GM23338 (cell line): Measurements from ENCODE around the gene TMEM120B. TPM values are rescaled to one million over a fixed set of nuclear protein-coding genes. Genes with fewer than 3 reads are reported as not detected.

Experiments
- ATAC-seq: fragments of 200-7000 bp; cut with Tn5 transposase; 3 replicates; pipeline ENCODE4 v1.9.1; 2020
- DNase-seq: peaks from one replicate; pipeline ENCODE4 v3.0.0-alpha.2; 2015; ENCODE audit warnings: low spot score
- H2AFZ ChIP-seq: fragments of 200-600 bp; sonication (generic); 2 replicates; pipeline ENCODE4 v1.8.0; 2016; ENCODE audit warnings: antibody characterized with exemption, mild to moderate bottlenecking, moderate library complexity
- H3F3A ChIP-seq: fragments of 200-600 bp; sonication (generic); replicated peaks from 2 replicates; pipeline ENCODE4 v1.8.0; 2017; ENCODE audit warnings: antibody characterized with exemption, mixed run types, low read depth
- H3K27ac ChIP-seq: fragments of 200-600 bp; sonication (generic); 2 replicates; pipeline ENCODE4 v1.6.1; 2016; ENCODE audit warnings: low read depth
- H3K27me3 ChIP-seq: fragments of 200-600 bp; sonication (generic); 2 replicates; pipeline ENCODE4 v1.8.0; 2016; ENCODE audit warnings: mild to moderate bottlenecking, mixed run types, moderate library complexity; ENCODE audit not compliant: insufficient read depth
- H3K36me3 ChIP-seq: fragments of 200-600 bp; sonication (generic); 2 replicates; pipeline ENCODE4 v1.8.0; 2016; ENCODE audit warnings: mild to moderate bottlenecking; ENCODE audit not compliant: insufficient read depth
- H3K4me1 ChIP-seq: fragments of 200-600 bp; sonication (generic); 2 replicates; pipeline ENCODE4 v1.8.0; 2016; ENCODE audit warnings: mild to moderate bottlenecking, moderate library complexity; ENCODE audit not compliant: insufficient read depth
- H3K4me2 ChIP-seq: fragments of 200-600 bp; sonication (generic); 2 replicates; pipeline ENCODE4 v1.7.1; 2017; ENCODE audit warnings: mixed run types
- H3K4me3 ChIP-seq: fragments of 200-600 bp; sonication (generic); 2 replicates; pipeline ENCODE4 v1.6.1; 2016; ENCODE audit warnings: mixed run types
- H3K79me2 ChIP-seq: fragments of 200-600 bp; sonication (generic); replicated peaks from 2 replicates; pipeline ENCODE4 v1.8.0; 2017; ENCODE audit warnings: mild to moderate bottlenecking; ENCODE audit not compliant: insufficient read depth
- H3K9me2 ChIP-seq: fragments of 200-600 bp; sonication (generic); 2 replicates; pipeline ENCODE4 v1.8.0; 2017; ENCODE audit not compliant: insufficient read depth
- H4K20me1 ChIP-seq: fragments of 200-600 bp; sonication (generic); replicated peaks from 2 replicates; pipeline ENCODE4 v1.8.0; 2017; ENCODE audit warnings: mild to moderate bottlenecking; ENCODE audit not compliant: insufficient read depth
- H3K27ac Mint-ChIP-seq: 2 replicates; pipeline ENCODE4 v1.8.0; 2020; ENCODE audit warnings: inconsistent platforms, mild to moderate bottlenecking, moderate library complexity, mixed read lengths
- H3K27me3 Mint-ChIP-seq: 3 replicates; pipeline ENCODE4 v1.8.0; 2022; ENCODE audit warnings: low read depth, mild to moderate bottlenecking, moderate library complexity, mixed read lengths, inconsistent platforms; ENCODE audit not compliant: insufficient read depth, poor library complexity
- H3K36me3 Mint-ChIP-seq: 3 replicates; pipeline ENCODE4 v1.8.0; 2021; ENCODE audit warnings: low read depth, mild to moderate bottlenecking, inconsistent platforms, moderate library complexity, mixed read lengths
- H3K4me1 Mint-ChIP-seq: 3 replicates; pipeline ENCODE4 v1.8.0; 2020; ENCODE audit warnings: mild to moderate bottlenecking, inconsistent platforms, mixed read lengths
- H3K4me3 Mint-ChIP-seq: 3 replicates; pipeline ENCODE4 v1.8.0; 2021; ENCODE audit warnings: moderate library complexity, mild to moderate bottlenecking, inconsistent platforms, mixed read lengths
- H3K9me3 Mint-ChIP-seq: 3 replicates; pipeline ENCODE4 v1.8.0; 2020; ENCODE audit warnings: moderate library complexity, mild to moderate bottlenecking, inconsistent platforms, mixed read lengths
- CREB1 ChIP-seq: fragments of 250-450 bp; sonication (Bioruptor Pico); IDR thresholded peaks from 2 replicates; pipeline ENCODE4 v1.5.0; 2020; ENCODE audit warnings: low read depth, mild to moderate bottlenecking, moderate library complexity
- EZH2 ChIP-seq: fragments of 200-600 bp; sonication (generic); IDR thresholded peaks from one replicate; pipeline ENCODE4 v1.8.0; 2017; ENCODE audit warnings: antibody characterized with exemption, mild to moderate bottlenecking, low read depth; ENCODE audit not compliant: unreplicated experiment
- EZH2phosphoT487 ChIP-seq: fragments of 200-600 bp; sonication (generic); IDR thresholded peaks from one replicate; pipeline ENCODE4 v1.8.1; 2018; ENCODE audit warnings: antibody characterized with exemption; ENCODE audit not compliant: unreplicated experiment
- JUNB ChIP-seq: IDR thresholded peaks from one replicate; pipeline ENCODE4 v1.6.1; 2016; ENCODE audit warnings: antibody characterized with exemption; ENCODE audit not compliant: unreplicated experiment
- POLR2AphosphoS5 ChIP-seq: IDR thresholded peaks from 2 replicates; pipeline ENCODE4 v1.6.1; 2016; ENCODE audit warnings: antibody characterized with exemption, low read depth
- STAT1 ChIP-seq: IDR thresholded peaks from one replicate; pipeline ENCODE4 v1.6.1; 2016; ENCODE audit warnings: antibody characterized with exemption; ENCODE audit not compliant: unreplicated experiment
- ZNF331 ChIP-seq: fragments of 250-450 bp; sonication (Bioruptor Pico); IDR thresholded peaks from 2 replicates; pipeline ENCODE4 v1.5.0; 2020; ENCODE audit warnings: low read depth, mild to moderate bottlenecking, moderate library complexity
- polyA plus RNA-seq: library from polyadenylated mRNA; unstranded; fragments of >200 nt; fragmentation: Nextera tagmentation; extraction: Ambion mirVana; gene quantifications from 2 replicates; pipeline ENCODE4 v1.2.1, GENCODE V29; 2016
- total RNA-seq: library from RNA; depleted of rRNA; stranded (reverse); fragments of >200 nt; shearing (Covaris generic); gene quantifications from 2 replicates; pipeline ENCODE4 v1.2.3, GENCODE V29; 2014
- TF ChIP-seq, protein P1 (sequence below): fragments of 250-450 bp; sonication (Bioruptor Pico); IDR thresholded peaks from 2 replicates; pipeline ENCODE4 v1.5.0; 2020; ENCODE audit warnings: mild to moderate bottlenecking, moderate library complexity
- TF ChIP-seq, protein P2 (sequence below): IDR thresholded peaks from 2 replicates; pipeline ENCODE4 v1.6.1; 2016; ENCODE audit warnings: antibody characterized with exemption
- TF ChIP-seq, protein P3 (sequence below), 2 experiments: fragments of 200-600 bp in 1 of 2; sonication (generic) in 1 of 2; conservative IDR thresholded peaks; 2 replicates each; pipeline versions ENCODE4 v1.5.1 to v1.6.1; 2016 to 2017; ENCODE audit warnings: antibody characterized with exemption in 2 of 2, low read depth in 2 of 2, mild to moderate bottlenecking in 2 of 2, moderate library complexity in 1 of 2
- TF ChIP-seq, protein P4 (sequence below): IDR thresholded peaks from one replicate; pipeline ENCODE4 v1.6.1; 2018; ENCODE audit warnings: antibody characterized with exemption; ENCODE audit not compliant: unreplicated experiment

Gene TMEM120B
- total and polyA plus RNA-seq, 2 experiments from 2014 or later, result 15.0 to 36.0 TPM

DNA sequence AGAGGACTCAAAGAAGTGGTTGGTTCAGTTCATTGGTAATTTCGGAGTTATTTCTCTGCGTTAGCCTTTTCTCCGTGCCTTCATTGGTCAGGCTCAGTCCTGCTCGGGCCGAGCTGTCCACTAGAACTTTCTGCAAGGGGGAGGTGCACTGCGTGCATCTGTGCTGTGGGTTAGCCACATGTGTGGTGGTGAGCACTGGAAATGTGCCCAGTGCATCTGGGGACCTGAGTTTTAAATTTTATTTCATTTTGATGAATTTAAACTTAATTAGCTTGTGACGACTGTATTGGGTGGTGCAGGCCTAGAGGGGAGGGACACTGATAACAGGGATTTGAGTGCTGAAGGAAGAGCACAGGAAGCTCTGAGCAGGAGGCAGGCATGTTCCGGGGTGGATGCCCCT is 115.8 kb downstream of the TMEM120B start (continued):
- TF ChIP-seq, protein P1, sequence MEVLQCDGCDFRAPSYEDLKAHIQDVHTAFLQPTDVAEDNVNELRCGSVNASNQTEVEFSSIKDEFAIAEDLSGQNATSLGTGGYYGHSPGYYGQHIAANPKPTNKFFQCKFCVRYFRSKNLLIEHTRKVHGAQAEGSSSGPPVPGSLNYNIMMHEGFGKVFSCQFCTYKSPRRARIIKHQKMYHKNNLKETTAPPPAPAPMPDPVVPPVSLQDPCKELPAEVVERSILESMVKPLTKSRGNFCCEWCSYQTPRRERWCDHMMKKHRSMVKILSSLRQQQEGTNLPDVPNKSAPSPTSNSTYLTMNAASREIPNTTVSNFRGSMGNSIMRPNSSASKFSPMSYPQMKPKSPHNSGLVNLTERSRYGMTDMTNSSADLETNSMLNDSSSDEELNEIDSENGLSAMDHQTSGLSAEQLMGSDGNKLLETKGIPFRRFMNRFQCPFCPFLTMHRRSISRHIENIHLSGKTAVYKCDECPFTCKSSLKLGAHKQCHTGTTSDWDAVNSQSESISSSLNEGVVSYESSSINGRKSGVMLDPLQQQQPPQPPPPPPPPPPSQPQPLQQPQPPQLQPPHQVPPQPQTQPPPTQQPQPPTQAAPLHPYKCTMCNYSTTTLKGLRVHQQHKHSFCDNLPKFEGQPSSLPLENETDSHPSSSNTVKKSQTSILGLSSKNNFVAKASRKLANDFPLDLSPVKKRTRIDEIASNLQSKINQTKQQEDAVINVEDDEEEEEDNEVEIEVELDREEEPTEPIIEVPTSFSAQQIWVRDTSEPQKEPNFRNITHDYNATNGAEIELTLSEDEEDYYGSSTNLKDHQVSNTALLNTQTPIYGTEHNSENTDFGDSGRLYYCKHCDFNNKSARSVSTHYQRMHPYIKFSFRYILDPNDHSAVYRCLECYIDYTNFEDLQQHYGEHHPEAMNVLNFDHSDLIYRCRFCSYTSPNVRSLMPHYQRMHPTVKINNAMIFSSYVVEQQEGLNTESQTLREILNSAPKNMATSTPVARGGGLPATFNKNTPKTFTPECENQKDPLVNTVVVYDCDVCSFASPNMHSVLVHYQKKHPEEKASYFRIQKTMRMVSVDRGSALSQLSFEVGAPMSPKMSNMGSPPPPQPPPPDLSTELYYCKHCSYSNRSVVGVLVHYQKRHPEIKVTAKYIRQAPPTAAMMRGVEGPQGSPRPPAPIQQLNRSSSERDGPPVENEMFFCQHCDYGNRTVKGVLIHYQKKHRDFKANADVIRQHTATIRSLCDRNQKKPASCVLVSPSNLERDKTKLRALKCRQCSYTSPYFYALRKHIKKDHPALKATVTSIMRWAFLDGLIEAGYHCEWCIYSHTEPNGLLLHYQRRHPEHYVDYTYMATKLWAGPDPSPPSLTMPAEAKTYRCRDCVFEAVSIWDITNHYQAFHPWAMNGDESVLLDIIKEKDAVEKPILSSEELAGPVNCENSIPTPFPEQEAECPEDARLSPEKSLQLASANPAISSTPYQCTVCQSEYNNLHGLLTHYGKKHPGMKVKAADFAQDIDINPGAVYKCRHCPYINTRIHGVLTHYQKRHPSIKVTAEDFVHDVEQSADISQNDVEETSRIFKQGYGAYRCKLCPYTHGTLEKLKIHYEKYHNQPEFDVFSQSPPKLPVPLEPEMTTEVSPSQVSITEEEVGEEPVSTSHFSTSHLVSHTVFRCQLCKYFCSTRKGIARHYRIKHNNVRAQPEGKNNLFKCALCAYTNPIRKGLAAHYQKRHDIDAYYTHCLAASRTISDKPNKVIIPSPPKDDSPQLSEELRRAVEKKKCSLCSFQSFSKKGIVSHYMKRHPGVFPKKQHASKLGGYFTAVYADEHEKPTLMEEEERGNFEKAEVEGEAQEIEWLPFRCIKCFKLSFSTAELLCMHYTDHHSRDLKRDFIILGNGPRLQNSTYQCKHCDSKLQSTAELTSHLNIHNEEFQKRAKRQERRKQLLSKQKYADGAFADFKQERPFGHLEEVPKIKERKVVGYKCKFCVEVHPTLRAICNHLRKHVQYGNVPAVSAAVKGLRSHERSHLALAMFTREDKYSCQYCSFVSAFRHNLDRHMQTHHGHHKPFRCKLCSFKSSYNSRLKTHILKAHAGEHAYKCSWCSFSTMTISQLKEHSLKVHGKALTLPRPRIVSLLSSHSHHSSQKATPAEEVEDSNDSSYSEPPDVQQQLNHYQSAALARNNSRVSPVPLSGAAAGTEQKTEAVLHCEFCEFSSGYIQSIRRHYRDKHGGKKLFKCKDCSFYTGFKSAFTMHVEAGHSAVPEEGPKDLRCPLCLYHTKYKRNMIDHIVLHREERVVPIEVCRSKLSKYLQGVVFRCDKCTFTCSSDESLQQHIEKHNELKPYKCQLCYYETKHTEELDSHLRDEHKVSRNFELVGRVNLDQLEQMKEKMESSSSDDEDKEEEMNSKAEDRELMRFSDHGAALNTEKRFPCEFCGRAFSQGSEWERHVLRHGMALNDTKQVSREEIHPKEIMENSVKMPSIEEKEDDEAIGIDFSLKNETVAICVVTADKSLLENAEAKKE (CRISPR knock-in tag), result no peak
- no peak for TF ChIP-seq POLR2AphosphoS5
- TF ChIP-seq ZNF331 (CRISPR knock-in tag), result no peak
- TF ChIP-seq, protein P2, sequence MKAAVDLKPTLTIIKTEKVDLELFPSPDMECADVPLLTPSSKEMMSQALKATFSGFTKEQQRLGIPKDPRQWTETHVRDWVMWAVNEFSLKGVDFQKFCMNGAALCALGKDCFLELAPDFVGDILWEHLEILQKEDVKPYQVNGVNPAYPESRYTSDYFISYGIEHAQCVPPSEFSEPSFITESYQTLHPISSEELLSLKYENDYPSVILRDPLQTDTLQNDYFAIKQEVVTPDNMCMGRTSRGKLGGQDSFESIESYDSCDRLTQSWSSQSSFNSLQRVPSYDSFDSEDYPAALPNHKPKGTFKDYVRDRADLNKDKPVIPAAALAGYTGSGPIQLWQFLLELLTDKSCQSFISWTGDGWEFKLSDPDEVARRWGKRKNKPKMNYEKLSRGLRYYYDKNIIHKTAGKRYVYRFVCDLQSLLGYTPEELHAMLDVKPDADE, result no peak
- TF ChIP-seq JUNB, result no peak

DNA sequence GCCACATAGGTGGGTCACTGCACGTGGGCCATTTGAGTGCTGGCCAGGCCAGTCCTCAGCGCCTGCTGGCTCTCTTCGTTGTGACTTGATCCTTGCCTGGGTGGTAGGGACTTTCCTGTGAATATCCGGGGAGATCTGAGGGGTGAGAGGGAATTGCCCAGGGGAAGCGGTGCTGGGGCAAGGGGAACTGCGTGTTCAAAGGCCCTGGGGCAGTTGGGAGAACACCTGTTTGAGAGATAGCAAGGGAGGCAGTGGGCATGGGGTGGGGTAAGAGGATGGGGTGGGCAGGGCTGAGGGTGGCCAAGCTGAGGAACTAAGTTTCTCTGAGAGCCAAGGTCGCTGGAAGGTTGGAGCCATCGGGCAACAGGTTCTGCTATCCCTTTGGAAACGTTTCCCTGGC is 116.3 kb downstream of the TMEM120B start:
- Histone ChIP-seq H3K4me2 (no peak overlapping the region), H3K4me1 (no peaks in the 10 kb centered on the region), H3K79me2 (no peaks in the 10 kb centered on the region), H3K27ac (no peak overlapping the region), H3K4me3 (no peak overlapping the region), H3K9me2 (no peaks in the 10 kb centered on the region), H3K27me3 (no peaks in the 10 kb centered on the region), H4K20me1 (no peaks in the 10 kb centered on the region), H3F3A (peaks cover 3% of the 10 kb centered on the region; the same call in 1 of the 2 replicates), H2AFZ (no peak overlapping the region), H3K36me3 (no peaks in the 10 kb centered on the region)
- Mint-ChIP-seq H3K9me3 (no peaks in the 10 kb centered on the region), H3K27ac (no peak overlapping the region; the same call in 1 of the 2 replicates), H3K4me1 (peaks cover 5% of the 10 kb centered on the region; the same call in 2 of the 3 replicates), H3K27me3 (no peaks in the 10 kb centered on the region), H3K36me3 (peaks cover 57% of the 10 kb centered on the region), H3K4me3 (no peak overlapping the region)
- DNase-seq (no peak), ATAC-seq (no peak)
- TF ChIP-seq ZNF331 (CRISPR knock-in tag) (no peak), JUNB (no peak), STAT1 (no peak), EZH2 (no peak), EZH2phosphoT487 (no peak), CREB1 (CRISPR knock-in tag) (no peak)
- TF ChIP-seq, protein P3, sequence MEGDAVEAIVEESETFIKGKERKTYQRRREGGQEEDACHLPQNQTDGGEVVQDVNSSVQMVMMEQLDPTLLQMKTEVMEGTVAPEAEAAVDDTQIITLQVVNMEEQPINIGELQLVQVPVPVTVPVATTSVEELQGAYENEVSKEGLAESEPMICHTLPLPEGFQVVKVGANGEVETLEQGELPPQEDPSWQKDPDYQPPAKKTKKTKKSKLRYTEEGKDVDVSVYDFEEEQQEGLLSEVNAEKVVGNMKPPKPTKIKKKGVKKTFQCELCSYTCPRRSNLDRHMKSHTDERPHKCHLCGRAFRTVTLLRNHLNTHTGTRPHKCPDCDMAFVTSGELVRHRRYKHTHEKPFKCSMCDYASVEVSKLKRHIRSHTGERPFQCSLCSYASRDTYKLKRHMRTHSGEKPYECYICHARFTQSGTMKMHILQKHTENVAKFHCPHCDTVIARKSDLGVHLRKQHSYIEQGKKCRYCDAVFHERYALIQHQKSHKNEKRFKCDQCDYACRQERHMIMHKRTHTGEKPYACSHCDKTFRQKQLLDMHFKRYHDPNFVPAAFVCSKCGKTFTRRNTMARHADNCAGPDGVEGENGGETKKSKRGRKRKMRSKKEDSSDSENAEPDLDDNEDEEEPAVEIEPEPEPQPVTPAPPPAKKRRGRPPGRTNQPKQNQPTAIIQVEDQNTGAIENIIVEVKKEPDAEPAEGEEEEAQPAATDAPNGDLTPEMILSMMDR (conservative IDR thresholded peaks at IDR 0.05; ENCODE audit: low read depth in 2 of 2), result no peak
- TF ChIP-seq, protein P2, result no peak
- TF ChIP-seq, protein P4, sequence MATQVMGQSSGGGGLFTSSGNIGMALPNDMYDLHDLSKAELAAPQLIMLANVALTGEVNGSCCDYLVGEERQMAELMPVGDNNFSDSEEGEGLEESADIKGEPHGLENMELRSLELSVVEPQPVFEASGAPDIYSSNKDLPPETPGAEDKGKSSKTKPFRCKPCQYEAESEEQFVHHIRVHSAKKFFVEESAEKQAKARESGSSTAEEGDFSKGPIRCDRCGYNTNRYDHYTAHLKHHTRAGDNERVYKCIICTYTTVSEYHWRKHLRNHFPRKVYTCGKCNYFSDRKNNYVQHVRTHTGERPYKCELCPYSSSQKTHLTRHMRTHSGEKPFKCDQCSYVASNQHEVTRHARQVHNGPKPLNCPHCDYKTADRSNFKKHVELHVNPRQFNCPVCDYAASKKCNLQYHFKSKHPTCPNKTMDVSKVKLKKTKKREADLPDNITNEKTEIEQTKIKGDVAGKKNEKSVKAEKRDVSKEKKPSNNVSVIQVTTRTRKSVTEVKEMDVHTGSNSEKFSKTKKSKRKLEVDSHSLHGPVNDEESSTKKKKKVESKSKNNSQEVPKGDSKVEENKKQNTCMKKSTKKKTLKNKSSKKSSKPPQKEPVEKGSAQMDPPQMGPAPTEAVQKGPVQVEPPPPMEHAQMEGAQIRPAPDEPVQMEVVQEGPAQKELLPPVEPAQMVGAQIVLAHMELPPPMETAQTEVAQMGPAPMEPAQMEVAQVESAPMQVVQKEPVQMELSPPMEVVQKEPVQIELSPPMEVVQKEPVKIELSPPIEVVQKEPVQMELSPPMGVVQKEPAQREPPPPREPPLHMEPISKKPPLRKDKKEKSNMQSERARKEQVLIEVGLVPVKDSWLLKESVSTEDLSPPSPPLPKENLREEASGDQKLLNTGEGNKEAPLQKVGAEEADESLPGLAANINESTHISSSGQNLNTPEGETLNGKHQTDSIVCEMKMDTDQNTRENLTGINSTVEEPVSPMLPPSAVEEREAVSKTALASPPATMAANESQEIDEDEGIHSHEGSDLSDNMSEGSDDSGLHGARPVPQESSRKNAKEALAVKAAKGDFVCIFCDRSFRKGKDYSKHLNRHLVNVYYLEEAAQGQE, result no peak
